ENCODE results near the gene MTFR1L.

- no peak for TF ChIP-seq EZH2 (IDR thresholded peaks at IDR 0.05; ENCODE audit: low read length)
- TF ChIP-seq, protein P1, sequence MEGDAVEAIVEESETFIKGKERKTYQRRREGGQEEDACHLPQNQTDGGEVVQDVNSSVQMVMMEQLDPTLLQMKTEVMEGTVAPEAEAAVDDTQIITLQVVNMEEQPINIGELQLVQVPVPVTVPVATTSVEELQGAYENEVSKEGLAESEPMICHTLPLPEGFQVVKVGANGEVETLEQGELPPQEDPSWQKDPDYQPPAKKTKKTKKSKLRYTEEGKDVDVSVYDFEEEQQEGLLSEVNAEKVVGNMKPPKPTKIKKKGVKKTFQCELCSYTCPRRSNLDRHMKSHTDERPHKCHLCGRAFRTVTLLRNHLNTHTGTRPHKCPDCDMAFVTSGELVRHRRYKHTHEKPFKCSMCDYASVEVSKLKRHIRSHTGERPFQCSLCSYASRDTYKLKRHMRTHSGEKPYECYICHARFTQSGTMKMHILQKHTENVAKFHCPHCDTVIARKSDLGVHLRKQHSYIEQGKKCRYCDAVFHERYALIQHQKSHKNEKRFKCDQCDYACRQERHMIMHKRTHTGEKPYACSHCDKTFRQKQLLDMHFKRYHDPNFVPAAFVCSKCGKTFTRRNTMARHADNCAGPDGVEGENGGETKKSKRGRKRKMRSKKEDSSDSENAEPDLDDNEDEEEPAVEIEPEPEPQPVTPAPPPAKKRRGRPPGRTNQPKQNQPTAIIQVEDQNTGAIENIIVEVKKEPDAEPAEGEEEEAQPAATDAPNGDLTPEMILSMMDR (optimal IDR thresholded peaks at IDR 0.05 in 1 of 3, IDR thresholded peaks at IDR 0.05 in 1 of 3, conservative IDR thresholded peaks at IDR 0.05 in 1 of 3; ENCODE audit: extremely low read depth in 1 of 3, insufficient read depth in 2 of 3, low read length in 3 of 3) = no peak
Measured at GRCh38 chr1:25771221-25772114, 48.3 kb upstream of the MTFR1L start.
